Stimulated activated CD4-positive, alpha-beta T cell treated with anti-CD3 and anti-CD28 coated beads, Interleukin-1b, Interleukin-23, amount 100 ng/mL, for 48 hours (primary cell): ENCODE measurements around the gene HCAR2.
"Not testable (repeated sequence)": the region's sequence is repeated elsewhere in the genome, so short reads cannot be mapped to it uniquely, and the experiment has no call there.

Experiments used
- DNase-seq: peaks from one replicate; pipeline ENCODE4 v3.0.0-alpha.2; 2020

The HCAR2 gene

DNA sequence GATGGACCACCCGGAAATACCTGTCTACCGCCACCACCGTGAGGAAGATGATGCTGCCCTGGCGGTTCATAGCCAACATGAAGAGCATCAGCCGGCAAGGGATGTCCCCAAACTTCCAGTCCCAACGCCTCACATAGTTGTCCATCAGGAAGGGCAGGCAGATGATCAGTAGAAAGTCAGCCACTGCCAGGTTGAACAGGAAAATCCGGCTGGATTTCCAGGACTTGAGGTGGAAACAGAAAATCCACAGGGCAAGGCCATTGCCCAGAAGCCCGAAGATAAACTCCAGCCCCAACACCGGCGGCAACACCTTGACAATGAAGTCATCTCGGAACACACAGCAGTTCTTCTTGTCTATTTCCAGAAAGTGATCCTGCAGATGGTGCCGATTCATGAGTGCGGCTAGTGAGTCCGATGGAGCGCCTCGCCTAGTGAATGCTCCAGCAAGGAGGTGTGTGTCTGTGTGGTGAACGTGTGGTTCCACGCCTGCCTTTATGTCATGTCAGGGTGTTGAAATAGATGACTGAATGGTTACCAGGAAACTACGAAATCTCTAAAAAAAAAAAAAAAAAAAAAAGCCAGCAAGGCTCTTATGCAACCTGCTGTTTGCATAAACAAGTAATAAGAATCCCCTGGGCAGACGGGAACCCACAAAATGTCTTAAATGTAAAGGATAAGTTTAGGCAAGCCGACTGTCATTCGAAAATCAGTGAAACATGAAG lies at the start of gene HCAR2:
TSS of gene HCAR2 (minus strand) at position 468 of the 722 bp plus-strand sequence. CDS start at position 394, 74 bp downstream.
- DNase-seq, result not testable (repeated sequence)

DNA sequence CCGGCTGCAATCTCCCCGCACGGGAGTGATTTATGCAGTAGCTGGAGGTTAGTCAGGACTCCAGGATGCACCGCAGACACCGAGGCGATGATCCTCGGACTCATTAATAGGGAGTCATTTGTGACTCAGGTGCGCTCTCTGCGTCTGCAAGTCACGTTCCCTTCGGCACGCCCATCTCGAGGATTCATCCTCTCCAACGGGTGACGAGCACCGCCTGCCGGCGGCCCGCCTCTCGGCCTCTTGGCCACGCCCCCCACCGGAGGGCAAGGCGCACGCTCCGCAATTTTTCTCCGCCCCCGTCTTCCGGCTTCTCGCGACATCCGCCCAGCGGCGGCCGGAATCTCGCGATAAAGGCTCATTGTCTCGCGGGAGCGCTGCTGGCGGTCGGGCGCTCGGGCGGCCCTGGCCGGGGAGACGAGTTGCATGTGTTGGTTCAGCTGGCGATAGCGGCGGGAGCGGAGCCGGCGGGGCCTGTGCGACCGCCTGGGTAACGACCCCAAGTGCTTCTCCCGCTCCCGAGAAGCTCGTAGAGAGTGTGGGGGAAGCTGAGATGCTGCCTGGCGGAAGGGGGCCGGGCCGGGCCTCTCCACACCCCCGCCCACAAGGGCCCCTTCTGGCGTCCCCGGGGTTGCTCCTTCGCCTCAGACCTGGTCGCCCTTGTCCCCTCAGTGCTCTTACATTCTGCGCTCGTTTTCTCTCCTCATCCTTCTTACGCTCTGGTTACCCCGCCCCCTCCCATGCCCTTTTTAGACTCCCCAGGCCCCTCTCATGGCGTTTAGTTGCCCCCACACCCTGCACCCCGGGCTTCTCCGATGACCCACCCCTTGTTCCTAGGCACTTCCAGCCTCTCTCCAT lies 49.5 kb upstream of the HCAR2 start, which contains the start of gene DENR:
TSS of gene DENR (plus strand) at position 361 of the 855 bp plus-strand sequence. CDS start 878 bp downstream, outside the sequence.
- DNase-seq, result peak; percentile 99

DNA sequence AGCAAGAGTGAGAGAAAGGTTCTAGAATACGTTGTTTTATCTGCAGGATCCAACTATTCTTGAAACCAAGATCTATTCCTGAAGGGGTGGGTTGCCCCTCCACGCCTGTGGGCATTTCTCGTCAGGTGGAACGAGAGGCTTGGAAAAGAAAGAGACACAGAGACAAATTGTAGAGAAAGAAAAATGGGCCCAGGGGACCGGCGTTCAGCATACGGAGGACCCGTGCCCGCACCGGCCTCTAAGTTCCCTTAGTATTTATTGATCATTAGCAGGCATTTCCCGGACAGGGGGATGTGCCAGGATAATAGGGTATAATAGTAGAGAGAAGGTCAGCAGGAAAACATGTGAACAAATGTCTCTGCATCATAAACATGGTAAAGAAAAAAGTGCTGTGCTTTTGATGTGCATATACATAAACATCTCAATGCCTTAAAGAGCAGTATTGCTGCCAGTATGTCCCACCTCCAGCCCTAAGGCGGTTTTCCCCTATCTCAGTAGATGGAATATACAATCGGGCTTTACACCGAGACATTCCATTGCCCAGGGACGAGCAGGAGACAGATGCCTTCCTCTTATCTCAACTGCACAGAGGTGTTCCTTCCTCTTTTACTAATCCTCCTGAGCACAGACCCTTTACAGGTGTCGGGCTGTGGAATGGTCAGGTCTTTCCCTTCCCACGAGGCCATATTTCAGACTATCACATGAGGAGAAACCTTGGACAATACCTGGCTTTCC lies 47.8 kb upstream of the HCAR2 start:
- DNase-seq, result not testable (repeated sequence)

DNA sequence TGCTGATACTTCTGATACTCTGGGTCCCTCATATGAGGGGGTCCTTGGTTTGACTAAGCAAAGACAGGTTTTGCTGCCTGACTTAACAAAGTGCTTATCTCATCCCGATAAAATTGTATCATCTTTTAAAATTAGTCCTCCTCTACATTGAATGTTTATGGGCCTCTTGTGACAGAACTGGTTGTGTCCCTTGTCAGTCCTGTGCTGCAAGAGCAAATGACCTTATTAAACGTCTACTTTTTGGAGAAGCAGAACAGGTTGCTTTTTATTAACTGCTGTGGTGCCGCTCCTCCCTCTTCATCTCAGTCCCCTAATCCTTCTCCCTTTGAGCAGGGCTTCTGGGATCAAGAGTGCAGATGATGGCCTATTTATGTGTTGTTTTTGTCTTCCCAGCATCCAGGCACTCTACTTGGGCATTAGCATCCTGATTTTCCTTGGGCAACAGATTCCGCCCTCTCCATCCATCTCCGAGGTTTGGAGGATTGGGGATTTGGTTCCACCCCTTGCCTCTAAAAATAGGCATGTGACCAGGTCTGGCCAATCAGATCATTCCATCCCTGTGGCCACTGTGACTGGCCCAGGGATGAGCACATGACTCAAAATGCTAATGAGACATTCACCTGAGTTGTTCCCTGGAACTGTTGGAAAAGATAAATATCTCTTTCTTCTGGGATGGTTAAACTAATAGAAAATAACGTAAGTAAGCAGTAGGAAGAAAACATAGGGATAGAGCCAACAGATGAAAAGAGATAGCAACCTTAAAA lies 46.6 kb upstream of the HCAR2 start:
- no peak for DNase-seq

DNA sequence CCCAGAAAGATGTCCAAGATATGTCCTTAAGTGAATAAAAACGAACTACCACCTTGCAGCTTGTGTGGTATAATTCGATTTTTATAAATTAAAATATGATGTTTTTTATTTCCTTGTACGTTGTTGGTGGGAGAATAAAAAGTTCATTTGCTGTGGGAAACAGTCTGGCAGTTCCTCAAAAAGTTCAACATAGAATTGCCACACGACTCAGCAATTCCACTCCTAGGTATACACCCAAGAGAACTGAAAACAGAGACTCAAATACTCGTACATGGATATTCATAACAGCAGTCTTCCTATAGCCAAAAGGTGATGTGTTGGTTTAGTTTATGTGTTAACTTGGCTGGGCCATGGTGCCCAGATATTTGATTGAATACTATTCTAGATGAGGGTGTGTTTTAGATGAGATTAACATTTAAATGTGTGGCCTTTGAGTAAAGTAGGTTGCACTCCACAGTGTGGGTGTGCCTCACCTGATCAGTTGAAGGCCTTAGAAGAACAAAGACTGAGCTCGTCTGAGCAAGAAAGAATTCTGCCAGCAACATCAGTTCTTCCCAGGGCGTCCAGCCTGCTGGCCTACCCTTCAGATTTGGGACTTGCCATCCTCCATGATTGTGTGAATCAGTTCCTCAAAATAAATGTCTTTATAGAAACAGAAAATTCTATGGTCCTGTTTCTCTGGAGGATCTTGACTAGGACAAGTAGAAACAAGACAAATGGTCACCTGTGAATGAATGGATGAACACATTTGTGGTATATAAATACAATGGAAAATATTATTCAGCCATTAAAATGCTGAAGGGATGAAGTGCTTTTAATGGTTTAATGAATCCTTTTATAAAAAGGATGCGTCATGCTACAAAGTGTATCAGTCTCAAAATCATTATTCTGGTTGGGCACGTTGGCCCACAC lies 44.3 kb upstream of the HCAR2 start:
- no peak for DNase-seq

DNA sequence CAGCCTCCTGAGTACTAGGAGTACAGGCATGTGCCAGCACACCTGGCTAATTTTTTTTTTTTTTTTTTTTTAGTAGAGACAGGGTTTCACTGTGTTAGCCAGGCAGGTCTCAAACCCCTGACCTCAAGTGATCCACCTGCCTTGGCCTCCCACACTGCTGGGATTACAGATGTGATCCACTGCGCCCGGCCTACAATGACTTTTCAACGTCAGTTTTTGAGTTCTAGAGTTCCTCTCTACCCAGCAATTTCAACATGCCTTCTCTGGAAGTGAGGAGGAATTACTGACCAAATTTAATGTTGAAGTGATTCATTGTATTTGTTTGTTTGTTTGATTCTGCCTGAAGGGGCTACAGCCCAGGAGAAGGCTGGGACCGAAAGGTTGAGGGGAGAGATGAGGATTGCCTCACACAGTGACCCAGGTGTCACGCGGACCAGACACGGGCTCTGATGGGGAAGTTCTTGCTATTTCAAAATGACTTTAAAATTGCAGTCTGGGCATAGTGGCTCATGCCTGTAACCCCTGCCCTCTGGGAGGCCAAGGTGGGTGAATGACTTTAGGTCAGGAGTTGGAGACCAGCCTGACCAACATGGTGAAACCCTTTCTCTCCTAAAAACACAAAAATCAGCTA lies 40.9 kb upstream of the HCAR2 start:
- no peak for DNase-seq

DNA sequence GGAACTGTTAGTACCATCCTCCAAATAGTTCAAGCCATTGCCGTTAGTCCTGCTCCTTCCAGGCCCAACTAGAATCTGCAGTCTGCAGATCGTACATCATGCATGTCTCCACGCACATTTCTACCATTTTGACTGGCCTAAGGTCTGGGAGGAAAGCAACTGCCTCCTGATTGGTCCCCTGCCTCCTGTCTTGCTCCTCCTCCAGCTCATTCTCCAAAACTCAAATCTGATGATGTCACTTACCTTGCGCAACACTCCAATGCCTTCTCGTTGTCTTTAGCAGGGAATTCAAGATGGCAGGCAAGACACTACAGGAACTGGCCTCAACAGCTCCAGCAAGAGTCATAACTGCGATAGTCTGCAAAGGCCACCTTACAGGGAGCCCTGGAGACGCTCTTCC lies 37.2 kb upstream of the HCAR2 start:
- DNase-seq, result no peak

DNA sequence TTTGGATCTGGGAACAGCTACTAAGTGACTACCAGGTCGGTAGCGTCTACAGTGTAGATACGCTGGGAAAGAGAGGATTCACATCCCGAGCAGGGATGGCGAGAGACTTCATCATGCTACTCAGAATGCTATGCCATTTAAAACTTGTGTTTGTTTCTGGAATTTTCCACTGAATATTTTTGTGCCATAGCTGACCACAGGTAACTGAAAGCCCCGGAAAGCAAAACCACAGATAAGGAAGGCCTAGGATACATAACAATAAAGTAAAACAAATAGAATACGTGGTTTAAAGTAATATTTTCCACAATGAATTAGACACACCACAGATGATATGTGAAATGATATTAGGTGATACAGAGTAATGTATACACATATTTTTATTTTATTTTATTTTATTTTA lies 35.4 kb upstream of the HCAR2 start:
- DNase-seq, result no peak

DNA sequence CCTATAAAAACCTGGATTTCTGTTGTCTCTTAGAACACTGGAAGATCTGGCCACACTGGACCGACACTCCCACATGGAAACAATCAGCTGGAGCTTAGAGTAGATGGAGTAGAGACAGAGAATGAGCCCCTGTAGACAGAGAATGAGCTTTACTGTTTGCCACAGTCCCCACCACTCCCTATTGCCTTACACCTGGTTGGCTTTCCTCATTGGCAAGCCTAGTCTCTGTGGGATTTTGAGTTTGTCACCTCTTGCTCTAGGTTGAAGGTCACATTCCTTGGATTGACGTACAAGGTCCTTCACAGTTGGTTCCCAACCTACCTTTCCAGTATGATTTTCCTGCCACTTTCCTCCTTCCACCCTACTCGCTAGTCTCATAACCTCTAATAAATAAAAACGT lies 29.5 kb upstream of the HCAR2 start:
- DNase-seq, result no peak

DNA sequence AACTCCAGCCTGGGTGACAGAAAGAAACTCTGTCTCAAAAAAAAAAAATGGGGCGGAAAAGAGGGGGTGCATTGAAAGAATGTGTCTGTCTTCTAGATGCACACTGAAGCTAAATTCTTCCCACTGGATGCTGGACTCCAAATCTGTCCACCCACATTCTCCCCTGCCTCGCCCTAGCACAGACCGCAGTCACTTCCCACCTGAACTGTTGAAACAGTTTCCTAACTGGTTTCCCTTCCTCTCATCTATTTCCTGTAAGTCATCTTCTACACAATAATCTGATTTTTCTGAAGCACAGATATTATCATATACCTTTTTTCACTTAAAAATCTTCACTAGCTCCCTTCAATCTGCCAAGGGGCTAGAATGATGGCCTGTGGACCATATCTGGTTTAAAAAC lies 29.0 kb upstream of the HCAR2 start:
- DNase-seq, result no peak

DNA sequence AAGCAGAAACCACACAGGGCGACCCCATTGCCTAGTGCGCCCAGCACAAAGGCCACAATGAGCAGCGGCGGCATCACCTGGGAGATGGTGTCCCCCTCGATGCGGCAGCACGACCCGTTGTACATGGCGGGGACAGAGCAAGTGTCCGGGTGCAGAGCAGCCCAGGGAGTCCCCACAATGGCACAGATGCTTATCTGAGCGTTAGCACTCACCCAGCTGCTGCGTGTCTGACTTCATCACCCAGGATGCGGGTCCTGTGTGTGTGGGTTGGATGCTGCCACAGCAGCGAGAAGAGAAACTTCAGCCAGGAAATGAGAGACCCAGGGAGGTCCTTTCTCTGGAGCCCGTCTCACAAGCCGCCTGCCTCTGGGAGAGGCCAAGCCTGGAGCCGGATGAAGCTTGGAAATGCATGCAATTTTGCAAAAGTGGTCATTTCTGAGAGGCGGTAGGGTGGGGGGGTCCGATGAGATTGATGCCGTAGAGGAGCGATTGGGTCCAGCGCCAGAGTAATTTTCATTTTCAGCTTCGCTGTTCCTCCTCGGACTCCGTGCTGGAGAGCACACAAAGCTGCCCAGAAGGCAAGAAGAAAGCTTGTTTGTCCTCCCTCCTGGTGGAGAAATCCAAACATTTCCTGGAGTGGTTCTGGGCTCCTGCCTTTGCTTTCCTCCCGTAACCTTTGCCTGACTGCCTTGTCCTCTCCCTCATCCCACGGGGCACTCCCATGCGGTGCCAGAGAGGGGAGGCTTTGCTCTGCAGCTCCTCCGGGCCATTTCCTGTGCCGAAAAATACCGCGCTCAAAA lies 27.3 kb upstream of the HCAR2 start, which contains the start of gene HCAR1:
TSS of gene HCAR1 (minus strand) at position 630 of the 800 bp plus-strand sequence. CDS start at position 125, 505 bp downstream.
- DNase-seq, result peak; percentile 75

DNA sequence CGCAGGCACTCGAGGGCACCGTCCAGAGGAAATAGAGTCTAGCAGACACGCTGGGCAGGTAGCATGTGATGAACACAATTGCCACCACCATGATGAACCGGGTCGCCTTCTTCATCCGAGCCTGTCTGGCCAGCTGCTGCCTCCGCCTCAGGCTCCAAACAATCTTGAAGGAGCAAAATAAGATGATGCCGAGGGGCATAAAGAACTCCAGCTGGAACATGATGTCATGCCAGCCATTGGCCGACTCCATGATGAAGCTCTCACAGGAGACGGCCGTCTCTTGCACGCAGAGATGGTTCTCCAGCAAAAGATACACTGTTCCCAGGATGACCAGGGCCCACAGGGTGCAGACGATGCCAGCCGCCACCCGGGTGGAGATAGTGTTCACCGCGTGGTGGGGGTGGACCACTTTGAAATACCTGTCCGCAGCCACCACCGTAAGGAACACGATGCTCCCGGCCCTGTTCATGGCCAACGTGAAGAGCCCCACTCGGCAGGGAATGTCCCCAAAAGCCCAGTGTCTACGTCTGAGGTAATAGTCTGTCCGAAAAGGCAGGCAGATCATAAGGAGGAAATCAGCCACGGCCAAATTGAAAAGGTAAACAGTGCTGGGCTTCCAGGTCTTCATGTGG lies 26.5 kb upstream of the HCAR2 start:
- no peak for DNase-seq

DNA sequence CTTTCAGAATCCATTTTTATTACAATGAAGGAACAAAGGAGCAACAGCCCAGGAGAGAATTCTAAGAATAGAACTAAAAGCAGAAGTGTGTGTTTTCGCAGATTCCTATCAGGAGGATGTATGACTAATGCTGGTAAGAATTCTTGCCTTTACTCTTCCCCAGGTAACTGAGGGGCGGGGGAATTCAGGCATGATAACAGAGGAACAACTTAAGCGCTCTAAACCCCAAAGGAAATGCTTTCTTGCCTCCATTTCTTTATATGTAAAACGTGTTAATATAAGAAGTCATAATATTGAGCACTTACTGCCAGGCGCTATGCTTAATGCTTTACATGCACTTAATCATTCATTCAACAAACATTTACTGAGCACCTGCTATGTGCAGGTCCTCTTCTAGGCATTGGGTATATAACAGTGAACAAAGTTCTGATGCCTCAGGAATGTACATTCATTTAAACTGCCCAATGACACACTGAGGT lies 23.0 kb upstream of the HCAR2 start:
- DNase-seq, result no peak

DNA sequence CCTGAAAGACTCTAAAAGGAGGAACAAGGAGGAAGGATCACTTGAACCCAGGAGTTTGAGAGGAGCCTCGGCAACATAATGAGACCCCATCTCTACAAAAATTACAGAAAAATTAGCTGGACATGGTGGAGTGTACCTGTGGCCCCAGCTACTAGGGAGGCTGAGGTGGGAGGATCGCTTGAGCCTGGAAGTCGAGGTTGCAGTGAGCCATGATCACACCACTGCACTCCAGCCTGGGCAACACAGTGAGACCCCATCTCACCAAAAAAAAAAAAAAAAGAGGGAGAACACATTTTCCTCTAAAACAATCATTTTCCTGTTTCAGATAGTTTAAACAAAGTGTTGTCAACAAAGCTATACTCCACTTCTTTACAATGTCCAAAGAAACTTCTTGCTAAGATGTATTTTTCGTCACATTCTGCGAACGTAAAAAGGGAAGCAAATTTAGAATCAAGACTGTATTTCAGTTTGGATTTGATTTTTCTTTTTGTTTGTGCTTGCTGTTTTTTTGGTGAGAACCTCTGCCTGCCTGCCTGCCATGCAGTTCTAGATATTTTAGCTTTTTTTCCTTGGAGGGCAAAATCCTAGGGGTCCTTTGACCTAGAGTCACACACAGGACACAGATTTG lies 22.4 kb upstream of the HCAR2 start:
- no peak for DNase-seq

DNA sequence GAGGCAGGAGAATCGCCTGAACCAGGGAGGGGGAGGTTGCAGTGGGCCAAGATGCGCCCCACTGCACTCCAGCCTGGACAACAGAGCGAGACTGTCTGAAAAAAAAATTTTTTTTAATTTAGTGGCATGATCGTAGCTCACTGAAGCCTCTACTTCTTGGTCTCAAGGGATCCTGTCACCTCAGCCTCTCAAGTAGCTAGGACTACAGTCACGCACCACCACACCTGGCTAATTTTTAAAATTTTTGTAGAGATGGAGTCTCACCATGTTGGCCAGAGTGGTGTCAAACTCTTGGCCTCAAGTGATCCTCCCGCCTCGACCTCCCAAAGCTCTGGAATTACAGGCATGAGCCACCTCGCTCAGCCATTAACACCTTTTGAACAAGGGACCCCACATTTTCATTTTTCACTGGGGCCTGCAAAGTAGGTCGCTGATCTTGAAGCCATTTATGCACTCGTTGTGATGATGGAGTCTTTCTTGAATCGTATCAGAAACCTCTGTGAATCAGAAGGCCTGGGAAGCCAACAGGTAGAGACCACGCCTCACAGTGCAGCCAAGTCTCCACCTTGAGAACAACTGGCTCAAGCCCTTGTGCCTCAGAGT lies 21.6 kb upstream of the HCAR2 start:
- no peak for DNase-seq

DNA sequence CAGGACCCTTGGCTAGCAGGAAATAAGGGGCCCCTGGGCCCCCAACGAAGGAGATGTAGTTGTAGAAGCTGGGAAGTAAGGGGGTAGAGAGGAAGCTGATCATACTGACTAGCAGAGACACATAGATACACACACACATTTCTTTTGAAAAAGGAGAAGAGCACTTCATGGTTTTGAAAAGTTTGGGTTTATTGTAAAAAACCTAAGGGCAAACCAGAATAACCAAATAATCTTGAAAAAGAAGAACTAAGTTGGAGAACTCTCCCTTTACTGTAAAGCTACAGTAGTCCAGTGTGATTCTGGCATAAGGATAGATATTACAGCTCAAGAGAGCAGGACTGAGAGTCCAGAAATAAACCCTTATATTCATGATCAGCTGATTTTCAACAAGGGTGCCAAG lies 19.2 kb upstream of the HCAR2 start:
- no peak for DNase-seq

DNA sequence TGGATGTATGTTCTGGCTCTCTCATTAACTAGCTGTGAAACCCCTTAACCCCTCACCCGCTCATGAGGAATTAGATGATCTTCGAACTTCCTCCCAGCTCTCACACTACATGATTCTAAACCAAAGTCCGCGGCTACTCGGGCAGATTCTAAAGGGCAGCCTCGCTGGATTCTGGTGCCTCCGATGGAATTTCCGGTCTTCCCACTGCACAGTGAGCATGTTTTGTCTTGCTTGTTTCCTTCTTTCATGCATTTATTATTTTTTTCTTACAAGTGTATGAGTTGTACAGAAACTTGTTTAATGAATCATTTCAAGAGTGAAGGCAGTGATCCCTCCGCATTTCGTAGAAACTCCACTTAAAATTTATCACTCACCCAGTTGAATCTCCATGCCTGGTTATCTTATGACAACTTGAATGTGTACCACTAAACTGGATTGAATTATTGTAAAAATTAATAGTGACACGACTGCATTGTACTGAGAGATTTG lies 17.9 kb upstream of the HCAR2 start:
- no peak for DNase-seq

DNA sequence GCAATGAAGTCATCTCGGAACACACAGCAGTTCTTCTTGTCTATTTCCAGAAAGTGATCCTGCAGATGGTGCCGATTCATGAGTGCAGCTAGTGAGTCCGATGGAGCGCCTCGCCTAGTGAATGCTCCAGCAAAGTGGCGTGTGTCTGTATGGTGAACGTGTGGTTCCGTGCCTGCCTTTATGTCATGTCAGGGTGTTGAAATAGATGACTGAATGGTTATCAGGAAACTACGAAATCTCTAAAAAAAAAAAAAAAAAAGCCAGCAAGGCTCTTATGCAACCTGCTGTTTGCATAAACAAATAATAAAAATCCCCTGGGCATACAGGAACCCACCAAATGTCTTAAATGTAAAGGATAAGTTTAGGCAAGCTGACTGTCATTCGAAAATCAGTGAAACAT lies 13.5 kb upstream of the HCAR2 start, which contains the start of gene HCAR3:
TSS of gene HCAR3 (minus strand) at position 154 of the 400 bp plus-strand sequence. CDS start at position 80, 74 bp downstream.
- not testable (repeated sequence) for DNase-seq
